Liver (tissue), 9 donors: ENCODE data around the gene ADCY9. TPM values are rescaled to one million over a fixed set of nuclear protein-coding genes. Genes with fewer than 3 reads are reported as not detected.

Experiments used
- DNase-seq: peaks from one replicate; pipeline ENCODE4 v3.0.0-alpha.2; 2017; ENCODE audit warnings: low spot score
- H3K27ac ChIP-seq, 2 donors: one replicate each; pipeline ENCODE4 v1.7.0; 2013; ENCODE audit warnings: inconsistent platforms in 2 of 2, low read length in 2 of 2, control low read depth in 1 of 2, low read depth in 1 of 2, mild to moderate bottlenecking in 1 of 2
- H3K27me3 ChIP-seq, 4 donors: one replicate each; pipeline versions ENCODE4 v1.6.1 to v1.7.0; 2013; ENCODE audit warnings: low read length in 3 of 4, inconsistent platforms in 1 of 4, mild to moderate bottlenecking in 1 of 4, moderate library complexity in 1 of 4; ENCODE audit not compliant: control insufficient read depth in 4 of 4, insufficient read depth in 4 of 4
- H3K36me3 ChIP-seq, 4 donors: one replicate each; pipeline versions ENCODE4 v1.6.1 to v1.7.0; 2013; ENCODE audit warnings: low read length in 3 of 4, mild to moderate bottlenecking in 3 of 4, low read depth in 1 of 4, moderate library complexity in 1 of 4; ENCODE audit not compliant: control insufficient read depth in 4 of 4, insufficient read depth in 3 of 4
- H3K4me1 ChIP-seq, 4 donors: one replicate each; pipeline versions ENCODE4 v1.6.1 to v1.7.0; 2013; ENCODE audit warnings: low read length in 3 of 4, mild to moderate bottlenecking in 3 of 4, moderate library complexity in 1 of 4; ENCODE audit not compliant: control insufficient read depth in 4 of 4, insufficient read depth in 4 of 4
- H3K4me3 ChIP-seq, 3 donors: one replicate each; pipeline versions ENCODE4 v1.6.1 to v1.7.0; 2013; ENCODE audit warnings: low read length in 3 of 3, control low read depth in 1 of 3, low read depth in 1 of 3, mild to moderate bottlenecking in 1 of 3
- H3K9ac ChIP-seq, 2 donors: one replicate each; pipeline ENCODE4 v1.7.0; 2013; ENCODE audit warnings: low read length in 2 of 2, mild to moderate bottlenecking in 2 of 2, moderate library complexity in 2 of 2, control low read depth in 1 of 2, low read depth in 1 of 2
- H3K9me3 ChIP-seq, 4 donors: one replicate each; pipeline versions ENCODE4 v1.6.1 to v1.7.0; 2013; ENCODE audit warnings: low read length in 3 of 4; ENCODE audit not compliant: control insufficient read depth in 4 of 4
- EGR1 ChIP-seq, 2 donors: IDR thresholded peaks; 2 replicates each; pipeline ENCODE4 v1.6.1; 2016 to 2018; ENCODE audit warnings: antibody characterized with exemption in 2 of 2, low read depth in 2 of 2
- FOXA1 ChIP-seq: IDR thresholded peaks from 2 replicates; pipeline ENCODE4 v1.6.1; 2016; ENCODE audit warnings: antibody characterized with exemption
- FOXA2 ChIP-seq: IDR thresholded peaks from 2 replicates; pipeline ENCODE4 v1.6.1; 2016; ENCODE audit warnings: antibody characterized with exemption
- GABPA ChIP-seq, 2 donors: IDR thresholded peaks in 1 of 2; conservative IDR thresholded peaks in 1 of 2; 2 replicates each; pipeline ENCODE4 v1.6.1; 2016; ENCODE audit warnings: antibody characterized with exemption in 2 of 2, mild to moderate bottlenecking in 1 of 2, moderate library complexity in 1 of 2
- HNF4A ChIP-seq, 2 donors: conservative IDR thresholded peaks; 2 replicates each; pipeline ENCODE4 v1.6.1; 2016; ENCODE audit warnings: antibody characterized with exemption in 2 of 2, mild to moderate bottlenecking in 2 of 2
- HNF4G ChIP-seq: IDR thresholded peaks from 2 replicates; pipeline ENCODE4 v1.6.1; 2016; ENCODE audit warnings: antibody characterized with exemption
- JUND ChIP-seq, 2 donors: IDR thresholded peaks; 2 replicates each; pipeline ENCODE4 v1.6.1; 2016; ENCODE audit warnings: antibody characterized with exemption in 2 of 2
- NR2F2 ChIP-seq: IDR thresholded peaks from 2 replicates; pipeline ENCODE4 v1.6.1; 2016; ENCODE audit warnings: antibody characterized with exemption
- RAD21 ChIP-seq, 2 donors: IDR thresholded peaks; 2 replicates each; pipeline ENCODE4 v1.6.1; 2016; ENCODE audit warnings: antibody characterized with exemption in 2 of 2, mild to moderate bottlenecking in 2 of 2
- RXRA ChIP-seq, 2 donors: IDR thresholded peaks; 2 replicates each; pipeline ENCODE4 v1.6.1; 2017 to 2018; ENCODE audit warnings: antibody characterized with exemption in 2 of 2, mild to moderate bottlenecking in 1 of 2
- SP1 ChIP-seq: IDR thresholded peaks from 2 replicates; pipeline ENCODE4 v1.6.1; 2018; ENCODE audit warnings: antibody characterized with exemption, mild to moderate bottlenecking
- YY1 ChIP-seq: IDR thresholded peaks from 2 replicates; pipeline ENCODE4 v1.6.1; 2016; ENCODE audit warnings: antibody characterized with exemption, mild to moderate bottlenecking
- WGBS: extraction: QIAGEN DNeasy Blood & Tissue Kit; methylation state at CpG from one replicate; pipeline ENCODE4 v1.1.7; 2013; 5-methylcytosine and 5-hydroxymethylcytosine counted together
- polyA plus RNA-seq, 2 donors: library from polyadenylated mRNA; stranded (reverse) in 1 of 2; unstranded in 1 of 2; fragments of 200-250 nt in 1 of 2; fragments of >200 nt in 1 of 2; fragmentation: Nextera tagmentation in 1 of 2; extraction: Ambion mirVana in 1 of 2; gene quantifications; one replicate each; pipeline versions ENCODE4 v1.2.1 to v1.2.3, GENCODE V29; 2013 to 2015
- total RNA-seq, 2 donors: library from RNA; depleted of rRNA; stranded (reverse); fragments of >200 nt; gene quantifications; one replicate each; pipeline ENCODE4 v1.2.3, GENCODE V29; 2014
- TF ChIP-seq, protein P1 (sequence below): fragments of 150-350 bp; IDR thresholded peaks from 2 replicates; pipeline ENCODE4 v1.5.1; 2017; ENCODE audit warnings: improper control_type of control experiment, low read depth, low read length; ENCODE audit not compliant: missing input control
- TF ChIP-seq, protein P2 (sequence below): IDR thresholded peaks from 2 replicates; pipeline ENCODE4 v1.6.1; 2016; ENCODE audit warnings: antibody characterized with exemption, mild to moderate bottlenecking
- TF ChIP-seq, protein P3 (sequence below): IDR thresholded peaks from 2 replicates; pipeline ENCODE4 v1.6.1; 2016; ENCODE audit warnings: antibody characterized with exemption
- TF ChIP-seq, protein P4 (sequence below): IDR thresholded peaks from 2 replicates; pipeline ENCODE4 v1.6.1; 2016; ENCODE audit warnings: antibody characterized with exemption
- donor health status: healthy.
- donor health status: healthy.
- donor health status: healthy.
- donor health status: healthy.
- donor health status: healthy.

Gene ADCY9
- total and polyA plus RNA-seq, 4 donors: 3.6 to 25.1 (median 11.0) TPM

DNA sequence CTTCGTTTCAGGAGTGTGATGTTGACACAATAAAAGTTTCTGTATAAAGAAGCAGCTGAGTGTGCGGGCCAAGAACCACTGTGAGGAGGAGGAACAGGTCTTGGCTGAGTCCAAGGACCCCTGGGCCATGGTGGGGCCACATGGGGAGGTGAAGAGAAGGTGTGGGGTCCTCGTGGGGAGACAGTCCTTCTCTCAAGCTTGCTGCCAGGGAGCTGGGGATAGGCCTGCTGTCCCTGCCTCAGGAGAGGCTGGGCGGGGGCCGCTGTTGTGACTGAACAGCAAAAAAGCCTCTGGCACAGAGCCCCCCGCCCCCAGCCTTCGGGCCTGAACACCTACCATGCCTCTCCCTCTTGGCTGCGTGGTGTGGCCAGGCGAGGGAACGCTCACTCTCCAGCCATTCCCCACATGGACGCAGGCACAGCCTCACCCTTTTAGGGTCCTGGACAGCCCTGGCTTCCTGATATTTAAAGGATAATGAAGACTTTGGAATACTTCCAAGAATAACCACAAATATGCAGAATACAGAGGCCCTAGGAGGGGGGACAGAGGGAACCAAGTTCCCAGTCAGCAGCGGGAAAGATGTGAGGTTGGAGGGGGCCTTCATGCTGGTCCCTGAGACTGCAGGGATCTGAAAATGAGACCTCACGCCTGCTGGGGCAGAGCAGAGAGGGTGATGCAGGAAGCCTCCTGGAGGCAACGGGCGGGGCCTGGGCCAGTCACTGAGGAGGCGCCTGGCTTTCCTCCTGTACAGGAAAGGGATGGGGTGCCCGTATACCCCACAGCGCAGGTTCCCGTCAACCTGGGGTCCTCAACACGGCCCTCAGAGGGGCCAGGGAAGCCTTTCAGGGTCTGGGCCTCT, 135.8 kb downstream of the ADCY9 start:
- no peak for TF ChIP-seq FOXA1
- TF ChIP-seq, protein P1, sequence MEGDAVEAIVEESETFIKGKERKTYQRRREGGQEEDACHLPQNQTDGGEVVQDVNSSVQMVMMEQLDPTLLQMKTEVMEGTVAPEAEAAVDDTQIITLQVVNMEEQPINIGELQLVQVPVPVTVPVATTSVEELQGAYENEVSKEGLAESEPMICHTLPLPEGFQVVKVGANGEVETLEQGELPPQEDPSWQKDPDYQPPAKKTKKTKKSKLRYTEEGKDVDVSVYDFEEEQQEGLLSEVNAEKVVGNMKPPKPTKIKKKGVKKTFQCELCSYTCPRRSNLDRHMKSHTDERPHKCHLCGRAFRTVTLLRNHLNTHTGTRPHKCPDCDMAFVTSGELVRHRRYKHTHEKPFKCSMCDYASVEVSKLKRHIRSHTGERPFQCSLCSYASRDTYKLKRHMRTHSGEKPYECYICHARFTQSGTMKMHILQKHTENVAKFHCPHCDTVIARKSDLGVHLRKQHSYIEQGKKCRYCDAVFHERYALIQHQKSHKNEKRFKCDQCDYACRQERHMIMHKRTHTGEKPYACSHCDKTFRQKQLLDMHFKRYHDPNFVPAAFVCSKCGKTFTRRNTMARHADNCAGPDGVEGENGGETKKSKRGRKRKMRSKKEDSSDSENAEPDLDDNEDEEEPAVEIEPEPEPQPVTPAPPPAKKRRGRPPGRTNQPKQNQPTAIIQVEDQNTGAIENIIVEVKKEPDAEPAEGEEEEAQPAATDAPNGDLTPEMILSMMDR: no peak
- TF ChIP-seq HNF4A (conservative IDR thresholded peaks at IDR 0.05): no peak
- TF ChIP-seq FOXA2: no peak
- no peak for TF ChIP-seq GABPA (IDR thresholded peaks at IDR 0.05 in 1 of 2, conservative IDR thresholded peaks at IDR 0.05 in 1 of 2)
- TF ChIP-seq EGR1 (IDR thresholded peaks at IDR 0.05; ENCODE audit: low read depth in 2 of 2): no peak
- no peak for TF ChIP-seq JUND (IDR thresholded peaks at IDR 0.05)
- TF ChIP-seq NR2F2: no peak
- TF ChIP-seq RXRA (IDR thresholded peaks at IDR 0.05): no peak
- no peak for TF ChIP-seq YY1
- TF ChIP-seq HNF4G: no peak
- TF ChIP-seq, protein P2, sequence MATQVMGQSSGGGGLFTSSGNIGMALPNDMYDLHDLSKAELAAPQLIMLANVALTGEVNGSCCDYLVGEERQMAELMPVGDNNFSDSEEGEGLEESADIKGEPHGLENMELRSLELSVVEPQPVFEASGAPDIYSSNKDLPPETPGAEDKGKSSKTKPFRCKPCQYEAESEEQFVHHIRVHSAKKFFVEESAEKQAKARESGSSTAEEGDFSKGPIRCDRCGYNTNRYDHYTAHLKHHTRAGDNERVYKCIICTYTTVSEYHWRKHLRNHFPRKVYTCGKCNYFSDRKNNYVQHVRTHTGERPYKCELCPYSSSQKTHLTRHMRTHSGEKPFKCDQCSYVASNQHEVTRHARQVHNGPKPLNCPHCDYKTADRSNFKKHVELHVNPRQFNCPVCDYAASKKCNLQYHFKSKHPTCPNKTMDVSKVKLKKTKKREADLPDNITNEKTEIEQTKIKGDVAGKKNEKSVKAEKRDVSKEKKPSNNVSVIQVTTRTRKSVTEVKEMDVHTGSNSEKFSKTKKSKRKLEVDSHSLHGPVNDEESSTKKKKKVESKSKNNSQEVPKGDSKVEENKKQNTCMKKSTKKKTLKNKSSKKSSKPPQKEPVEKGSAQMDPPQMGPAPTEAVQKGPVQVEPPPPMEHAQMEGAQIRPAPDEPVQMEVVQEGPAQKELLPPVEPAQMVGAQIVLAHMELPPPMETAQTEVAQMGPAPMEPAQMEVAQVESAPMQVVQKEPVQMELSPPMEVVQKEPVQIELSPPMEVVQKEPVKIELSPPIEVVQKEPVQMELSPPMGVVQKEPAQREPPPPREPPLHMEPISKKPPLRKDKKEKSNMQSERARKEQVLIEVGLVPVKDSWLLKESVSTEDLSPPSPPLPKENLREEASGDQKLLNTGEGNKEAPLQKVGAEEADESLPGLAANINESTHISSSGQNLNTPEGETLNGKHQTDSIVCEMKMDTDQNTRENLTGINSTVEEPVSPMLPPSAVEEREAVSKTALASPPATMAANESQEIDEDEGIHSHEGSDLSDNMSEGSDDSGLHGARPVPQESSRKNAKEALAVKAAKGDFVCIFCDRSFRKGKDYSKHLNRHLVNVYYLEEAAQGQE: no peak
- no peak for TF ChIP-seq SP1
- no peak for TF ChIP-seq RAD21 (IDR thresholded peaks at IDR 0.05)
- TF ChIP-seq, protein P3, sequence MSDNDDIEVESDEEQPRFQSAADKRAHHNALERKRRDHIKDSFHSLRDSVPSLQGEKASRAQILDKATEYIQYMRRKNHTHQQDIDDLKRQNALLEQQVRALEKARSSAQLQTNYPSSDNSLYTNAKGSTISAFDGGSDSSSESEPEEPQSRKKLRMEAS: no peak
- TF ChIP-seq, protein P4, sequence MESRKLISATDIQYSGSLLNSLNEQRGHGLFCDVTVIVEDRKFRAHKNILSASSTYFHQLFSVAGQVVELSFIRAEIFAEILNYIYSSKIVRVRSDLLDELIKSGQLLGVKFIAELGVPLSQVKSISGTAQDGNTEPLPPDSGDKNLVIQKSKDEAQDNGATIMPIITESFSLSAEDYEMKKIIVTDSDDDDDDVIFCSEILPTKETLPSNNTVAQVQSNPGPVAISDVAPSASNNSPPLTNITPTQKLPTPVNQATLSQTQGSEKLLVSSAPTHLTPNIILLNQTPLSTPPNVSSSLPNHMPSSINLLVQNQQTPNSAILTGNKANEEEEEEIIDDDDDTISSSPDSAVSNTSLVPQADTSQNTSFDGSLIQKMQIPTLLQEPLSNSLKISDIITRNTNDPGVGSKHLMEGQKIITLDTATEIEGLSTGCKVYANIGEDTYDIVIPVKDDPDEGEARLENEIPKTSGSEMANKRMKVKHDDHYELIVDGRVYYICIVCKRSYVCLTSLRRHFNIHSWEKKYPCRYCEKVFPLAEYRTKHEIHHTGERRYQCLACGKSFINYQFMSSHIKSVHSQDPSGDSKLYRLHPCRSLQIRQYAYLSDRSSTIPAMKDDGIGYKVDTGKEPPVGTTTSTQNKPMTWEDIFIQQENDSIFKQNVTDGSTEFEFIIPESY: no peak
- Histone ChIP-seq H3K4me1 (peaks cover 0 to 7% (median 3%) of the 10 kb centered on the region in 4 donors), H3K27me3 (no peaks in the 10 kb centered on the region), H3K4me3 (no peak overlapping the region), H3K36me3 (peaks cover 0 to 22% (median 9%) of the 10 kb centered on the region in 4 donors), H3K9ac (no peak overlapping the region), H3K9me3 (no peaks in the 10 kb centered on the region), H3K27ac (no peak overlapping the region)
- DNase-seq: no peak
- 90% methylated on average over 20 of the region's 20 CpGs for WGBS
